GM23248 (cell line): Measurements from ENCODE around the gene CTRB2. TPM values are rescaled to one million over a fixed set of nuclear protein-coding genes. Genes with fewer than 3 reads are reported as not detected.

Experiments
- DNase-seq: peaks from one replicate; pipeline ENCODE4 v3.0.0-alpha.2; 2015
- H2AFZ ChIP-seq: fragments of 200-600 bp; sonication (generic); 2 replicates; pipeline ENCODE4 v1.6.1; 2016; ENCODE audit warnings: antibody characterized with exemption
- H3F3A ChIP-seq: fragments of 200-600 bp; sonication (generic); 2 replicates; pipeline ENCODE4 v1.6.1; 2016; ENCODE audit warnings: mild to moderate bottlenecking, antibody characterized with exemption, mixed run types; ENCODE audit not compliant: insufficient read depth
- H3K27ac ChIP-seq: fragments of 200-600 bp; sonication (generic); 2 replicates; pipeline ENCODE4 v1.5.1; 2016; ENCODE audit warnings: mild to moderate bottlenecking
- H3K27me3 ChIP-seq: fragments of 200-600 bp; sonication (generic); replicated peaks from 2 replicates; pipeline ENCODE4 v1.6.1; 2016; ENCODE audit warnings: mild to moderate bottlenecking; ENCODE audit not compliant: insufficient read depth
- H3K36me3 ChIP-seq: fragments of 200-600 bp; sonication (generic); 2 replicates; pipeline ENCODE4 v1.6.1; 2016; ENCODE audit warnings: low read depth, mild to moderate bottlenecking
- H3K4me1 ChIP-seq: fragments of 200-600 bp; sonication (generic); 2 replicates; pipeline ENCODE4 v1.6.1; 2016; ENCODE audit warnings: mild to moderate bottlenecking; ENCODE audit not compliant: insufficient read depth
- H3K4me2 ChIP-seq: fragments of 200-600 bp; sonication (generic); one replicate; pipeline ENCODE4 v1.6.1; 2016; ENCODE audit warnings: mild to moderate bottlenecking; ENCODE audit not compliant: unreplicated experiment
- H3K4me3 ChIP-seq: fragments of 200-600 bp; sonication (generic); 2 replicates; pipeline ENCODE4 v1.5.1; 2016; ENCODE audit warnings: mild to moderate bottlenecking
- H3K79me2 ChIP-seq: fragments of 200-600 bp; sonication (generic); 2 replicates; pipeline ENCODE4 v1.6.1; 2016; ENCODE audit warnings: mild to moderate bottlenecking; ENCODE audit not compliant: insufficient read depth
- H3K9ac ChIP-seq: fragments of 200-600 bp; sonication (generic); 2 replicates; pipeline ENCODE4 v1.6.1; 2016; ENCODE audit warnings: mild to moderate bottlenecking
- H3K9me2 ChIP-seq: fragments of 200-600 bp; sonication (generic); 2 replicates; pipeline ENCODE4 v1.6.1; 2016; ENCODE audit warnings: mixed run types, mild to moderate bottlenecking, moderate library complexity; ENCODE audit not compliant: insufficient read depth
- H3K9me3 ChIP-seq: fragments of 200-600 bp; sonication (generic); one replicate; pipeline ENCODE4 v1.6.1; 2017; ENCODE audit warnings: low read depth
- H4K20me1 ChIP-seq: fragments of 200-600 bp; sonication (generic); 2 replicates; pipeline ENCODE4 v1.6.0; 2016; ENCODE audit not compliant: insufficient read depth
- EZH2 ChIP-seq: fragments of 200-600 bp; sonication (generic); IDR thresholded peaks from 2 replicates; pipeline ENCODE4 v1.6.1; 2018; ENCODE audit warnings: antibody characterized with exemption, mild to moderate bottlenecking; ENCODE audit not compliant: insufficient read depth, poor library complexity, severe bottlenecking
- EZH2phosphoT487 ChIP-seq: fragments of 200-600 bp; sonication (generic); IDR thresholded peaks from 2 replicates; pipeline ENCODE4 v1.6.1; 2018; ENCODE audit warnings: antibody characterized with exemption, moderate library complexity, mild to moderate bottlenecking, low read depth; ENCODE audit not compliant: insufficient read depth
- WGBS, 2 experiments: methylation state at CpG; one replicate each; pipeline ENCODE4 v1.1.6; 2015 to 2017; ENCODE audit warnings: low lambda C conversion rate in 2 of 2, low coverage in 1 of 2; ENCODE audit errors: missing lambda C conversion rate in 2 of 2; 5-methylcytosine and 5-hydroxymethylcytosine counted together
- in situ Hi-C: fragments of 300-500 bp; cut with MboI; formaldehyde crosslinking; loops from 2 replicates; pipeline ENCODE4 v1.15.0; 2020
- polyA plus RNA-seq: library from polyadenylated mRNA; unstranded; fragments of >200 nt; fragmentation: Nextera tagmentation; extraction: Ambion mirVana; gene quantifications from 2 replicates; pipeline ENCODE4 v1.2.1, GENCODE V29; 2016
- total RNA-seq: library from RNA; depleted of rRNA; stranded (reverse); fragments of >200 nt; shearing (Covaris generic); gene quantifications from 2 replicates; pipeline ENCODE4 v1.2.3, GENCODE V29; 2014

The CTRB2 gene
- total and polyA plus RNA-seq, 2 experiments from 2014 or later, result not detected

- H3K36me3 ChIP-seq, result no peaks in the 10 kb centered on the region
- no peak overlapping the region for H2AFZ ChIP-seq
- no peaks in the 10 kb centered on the region for H4K20me1 ChIP-seq
- no peak overlapping the region for H3K9ac ChIP-seq
- in situ Hi-C loops, result no loop called here
- H3K27me3 ChIP-seq, result peaks cover 8% of the 10 kb centered on the region; the same call in 1 of the 2 replicates
- no peaks in the 10 kb centered on the region for H3K4me1 ChIP-seq
- H3K9me3 ChIP-seq, result no peaks in the 10 kb centered on the region
- DNase-seq, result no peak
- no peak for TF ChIP-seq EZH2phosphoT487
- TF ChIP-seq EZH2, result no peak
- WGBS, 2 experiments, result 67 to 70% methylated on average over 10 of the region's 10 CpGs
- no peaks in the 10 kb centered on the region for H3K79me2 ChIP-seq
- H3F3A ChIP-seq, result no peaks in the 10 kb centered on the region
- no peak overlapping the region for H3K27ac ChIP-seq
- H3K9me2 ChIP-seq, result no peaks in the 10 kb centered on the region
- H3K4me3 ChIP-seq, result no peak overlapping the region
- H3K4me2 ChIP-seq, result no peak overlapping the region
These were observed 13.1 kb downstream of the CTRB2 start for GRCh38 chr16:75193730-75194444.

DNA sequence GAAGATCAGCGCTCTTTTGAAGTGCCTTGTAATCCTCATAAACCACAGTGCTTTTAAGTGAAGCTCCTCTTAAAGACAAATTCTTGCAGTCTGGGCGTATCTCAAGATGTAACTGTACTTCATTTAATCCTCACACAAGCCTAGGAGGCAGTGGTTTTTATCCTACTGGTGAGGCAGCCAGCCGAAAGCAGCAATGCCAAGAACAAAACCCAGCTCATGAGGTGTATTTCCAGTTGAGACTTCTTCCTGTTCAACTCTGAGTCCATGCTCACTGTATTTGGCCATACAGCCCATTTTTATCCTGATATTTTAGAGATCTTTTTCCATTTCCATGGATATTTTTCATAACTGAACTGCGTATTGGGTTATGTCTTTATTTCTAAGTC lies 13.7 kb downstream of the CTRB2 start:
- DNase-seq, result no peak
- no peaks in the 10 kb centered on the region for H3F3A ChIP-seq
- peaks cover 8% of the 10 kb centered on the region; the same call in 1 of the 2 replicates for H3K27me3 ChIP-seq
- H3K4me1 ChIP-seq, result no peaks in the 10 kb centered on the region
- WGBS, 2 experiments, result 80 to 84% methylated on average over 4 of the region's 4 CpGs
- no peak overlapping the region for H3K9ac ChIP-seq
- no peaks in the 10 kb centered on the region for H3K79me2 ChIP-seq
- H2AFZ ChIP-seq, result no peak overlapping the region
- no peaks in the 10 kb centered on the region for H4K20me1 ChIP-seq
- no peaks in the 10 kb centered on the region for H3K36me3 ChIP-seq
- H3K9me2 ChIP-seq, result no peaks in the 10 kb centered on the region
- no peak overlapping the region for H3K4me3 ChIP-seq
- no peaks in the 10 kb centered on the region for H3K9me3 ChIP-seq
- H3K4me2 ChIP-seq, result no peak overlapping the region
- in situ Hi-C loops, result no loop called here
- H3K27ac ChIP-seq, result no peak overlapping the region
- no peak for TF ChIP-seq EZH2
- no peak for TF ChIP-seq EZH2phosphoT487

DNA sequence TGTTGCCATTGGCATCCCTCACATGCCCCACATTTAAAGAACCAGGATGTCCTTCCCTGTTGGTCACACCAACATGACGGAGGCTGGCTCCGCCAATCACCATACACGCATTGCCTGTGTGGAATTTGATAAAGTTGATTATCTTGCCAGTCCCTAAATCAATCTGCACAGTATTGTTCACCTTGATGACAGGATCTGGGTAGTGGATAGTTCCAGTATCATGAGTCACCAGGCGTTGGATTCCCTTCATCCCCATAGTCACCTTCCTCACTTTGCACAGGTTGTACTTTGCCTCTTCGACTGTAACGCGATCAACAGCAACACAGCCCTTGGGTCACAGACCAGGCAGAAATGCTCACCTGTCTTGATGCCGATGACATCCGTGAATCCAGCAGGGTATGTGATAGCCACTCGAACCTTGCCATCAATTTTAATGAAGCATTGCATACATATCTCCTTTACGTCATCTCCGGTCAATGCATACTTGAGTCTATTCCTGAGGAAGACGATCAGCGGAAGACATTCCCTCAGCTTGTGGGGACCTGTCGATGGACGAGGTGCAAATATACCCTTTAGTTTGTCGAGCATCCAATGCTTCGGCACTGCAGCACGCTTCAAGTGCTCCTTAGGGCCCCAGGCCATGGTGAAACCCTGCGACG lies 14.2 kb downstream of the CTRB2 start:
- Histone ChIP-seq H3K4me1 (no peaks in the 10 kb centered on the region), H3F3A (no peaks in the 10 kb centered on the region), H3K4me2 (no peak overlapping the region), H3K4me3 (no peak overlapping the region), H3K36me3 (no peaks in the 10 kb centered on the region), H3K27ac (no peak overlapping the region), H2AFZ (no peak overlapping the region), H3K9ac (no peak overlapping the region), H3K79me2 (no peaks in the 10 kb centered on the region), H3K9me3 (no peaks in the 10 kb centered on the region), H3K9me2 (no peaks in the 10 kb centered on the region), H3K27me3 (peaks cover 6% of the 10 kb centered on the region; the same call in 1 of the 2 replicates), H4K20me1 (no peaks in the 10 kb centered on the region)
- no peak for DNase-seq
- no peak for TF ChIP-seq EZH2
- no peak for TF ChIP-seq EZH2phosphoT487
- WGBS, 2 experiments, result 82 to 84% methylated on average over 21 of the region's 21 CpGs
- in situ Hi-C loops, result no loop called here

DNA sequence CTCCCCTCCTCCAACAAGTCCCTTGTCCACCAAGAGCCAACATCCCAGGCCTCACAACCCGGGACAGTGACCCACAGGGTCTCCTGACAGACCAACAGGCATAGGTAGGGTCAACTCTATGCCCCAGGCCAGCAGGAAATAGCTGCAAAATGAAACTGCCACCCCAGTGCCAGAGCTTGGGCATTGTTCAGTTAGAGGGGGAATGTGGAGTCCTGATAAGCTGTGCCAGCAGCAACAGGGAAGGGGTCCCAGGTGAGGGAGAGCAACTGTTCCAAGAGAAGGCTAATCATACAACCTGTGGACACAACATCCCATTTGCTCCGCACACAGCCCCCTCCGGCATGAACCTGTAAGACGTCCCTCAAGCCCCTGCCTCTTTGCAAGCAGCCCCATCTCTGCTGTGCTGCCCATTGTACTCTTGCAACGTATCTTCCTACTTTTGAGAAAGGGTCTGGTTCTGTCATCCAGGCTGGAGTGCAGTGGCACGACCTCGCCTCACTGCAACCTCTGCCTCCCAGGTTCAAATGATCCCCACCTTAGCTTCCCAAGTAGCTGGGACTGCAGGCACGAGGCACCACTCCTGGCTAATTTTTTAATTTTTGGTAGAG lies 17.2 kb downstream of the CTRB2 start:
- Histone ChIP-seq H3K36me3 (no peaks in the 10 kb centered on the region), H3K9me3 (no peaks in the 10 kb centered on the region), H3K9ac (no peak overlapping the region), H3K4me3 (no peak overlapping the region), H3K79me2 (no peaks in the 10 kb centered on the region), H3K27me3 (no peaks in the 10 kb centered on the region), H3K9me2 (no peaks in the 10 kb centered on the region), H2AFZ (no peak overlapping the region), H3K4me2 (no peak overlapping the region), H3F3A (no peaks in the 10 kb centered on the region), H3K4me1 (no peaks in the 10 kb centered on the region), H4K20me1 (no peaks in the 10 kb centered on the region), H3K27ac (no peak overlapping the region)
- DNase-seq, result no peak
- in situ Hi-C loops, result no loop called here
- TF ChIP-seq EZH2phosphoT487, result no peak
- no peak for TF ChIP-seq EZH2
- WGBS, 2 experiments, result 51 to 53% methylated on average over 8 of the region's 8 CpGs
